IPS-20b (cell line): Measurements from ENCODE around the gene COQ4.

Experiments used
- H3K27ac ChIP-seq: one replicate; pipeline ENCODE4 v1.5.1; 2013; ENCODE audit warnings: low read length
- H3K27me3 ChIP-seq: 2 replicates; pipeline ENCODE4 v1.6.1; 2013; ENCODE audit warnings: mild to moderate bottlenecking, low read length, inconsistent platforms; ENCODE audit not compliant: insufficient read depth
- H3K36me3 ChIP-seq: 2 replicates; pipeline ENCODE4 v1.6.1; 2013; ENCODE audit warnings: low read depth, mild to moderate bottlenecking, inconsistent platforms, low read length, moderate library complexity; ENCODE audit not compliant: insufficient read depth
- H3K4me1 ChIP-seq: 2 replicates; pipeline ENCODE4 v1.6.1; 2013; ENCODE audit warnings: mild to moderate bottlenecking, control low read depth, inconsistent platforms, low read length, moderate library complexity; ENCODE audit not compliant: insufficient read depth
- H3K4me3 ChIP-seq: 2 replicates; pipeline ENCODE4 v1.5.1; 2013; ENCODE audit warnings: mild to moderate bottlenecking, low read length, inconsistent platforms
- H3K9ac ChIP-seq: 2 replicates; pipeline ENCODE4 v1.6.1; 2013; ENCODE audit warnings: low read depth, mild to moderate bottlenecking, inconsistent platforms, low read length, moderate library complexity
- H3K9me3 ChIP-seq: 2 replicates; pipeline ENCODE4 v1.6.1; 2013; ENCODE audit warnings: mild to moderate bottlenecking, low read depth, low read length, inconsistent platforms; ENCODE audit not compliant: insufficient read depth

The COQ4 gene

GRCh38 chr9:128349125-128349524, 26.5 kb downstream of the COQ4 start:
- Histone ChIP-seq H3K27ac (no peak overlapping the region), H3K4me3 (no peak overlapping the region), H3K9ac (no peak overlapping the region), H3K4me1 (no peaks in the 10 kb centered on the region), H3K9me3 (no peaks in the 10 kb centered on the region), H3K36me3 (peaks cover 54% of the 10 kb centered on the region), H3K27me3 (no peaks in the 10 kb centered on the region)

- Histone ChIP-seq H3K36me3 (peaks cover 49% of the 10 kb centered on the region), H3K9me3 (no peaks in the 10 kb centered on the region), H3K9ac (no peak overlapping the region), H3K27me3 (no peaks in the 10 kb centered on the region), H3K27ac (no peak overlapping the region), H3K4me3 (no peak overlapping the region), H3K4me1 (no peaks in the 10 kb centered on the region)
Measured at GRCh38 chr9:128349772-128350171, 27.1 kb downstream of the COQ4 start.

- no peak overlapping the region for H3K27ac ChIP-seq
- H3K36me3 ChIP-seq: peaks cover 4% of the 10 kb centered on the region
- no peaks in the 10 kb centered on the region for H3K27me3 ChIP-seq
- no peak overlapping the region for H3K4me3 ChIP-seq
- H3K9me3 ChIP-seq: no peaks in the 10 kb centered on the region
- H3K4me1 ChIP-seq: no peaks in the 10 kb centered on the region
- no peak overlapping the region for H3K9ac ChIP-seq
Measured at GRCh38 chr9:128355451-128355850, 32.8 kb downstream of the COQ4 start.

- Histone ChIP-seq H3K9me3 (no peaks in the 10 kb centered on the region), H3K4me1 (no peaks in the 10 kb centered on the region), H3K27me3 (peaks cover 23% of the 10 kb centered on the region), H3K36me3 (no peaks in the 10 kb centered on the region; the same call in 1 of the 2 replicates), H3K9ac (no peak overlapping the region), H3K27ac (no peak overlapping the region), H3K4me3 (no peak overlapping the region)
Measured at GRCh38 chr9:128358090-128358489, 35.5 kb downstream of the COQ4 start.

- H3K27ac ChIP-seq: no peak overlapping the region
- H3K4me3 ChIP-seq: no peak overlapping the region
- no peaks in the 10 kb centered on the region; the same call in 1 of the 2 replicates for H3K36me3 ChIP-seq
- peaks cover 31% of the 10 kb centered on the region for H3K27me3 ChIP-seq
- H3K9me3 ChIP-seq: no peaks in the 10 kb centered on the region
- H3K4me1 ChIP-seq: peaks cover 1% of the 10 kb centered on the region; the same call in 1 of the 2 replicates
- H3K9ac ChIP-seq: no peak overlapping the region
Measured at GRCh38 chr9:128358861-128359260, 36.2 kb downstream of the COQ4 start.

- Histone ChIP-seq H3K27ac (no peak overlapping the region), H3K27me3 (peaks cover 49% of the 10 kb centered on the region), H3K36me3 (no peaks in the 10 kb centered on the region; the same call in 1 of the 2 replicates), H3K9ac (no peak overlapping the region), H3K4me3 (no peak overlapping the region), H3K4me1 (peaks cover 14% of the 10 kb centered on the region), H3K9me3 (no peaks in the 10 kb centered on the region)
Measured at GRCh38 chr9:128360826-128361225, 38.2 kb downstream of the COQ4 start.

- Histone ChIP-seq H3K36me3 (no peaks in the 10 kb centered on the region), H3K4me3 (peak overlapping the region; percentile 45; the same call in 1 of the 2 replicates), H3K9me3 (no peaks in the 10 kb centered on the region), H3K27ac (no peak overlapping the region), H3K27me3 (peaks cover 55% of the 10 kb centered on the region), H3K9ac (no peak overlapping the region), H3K4me1 (peaks cover 15% of the 10 kb centered on the region)
Measured at GRCh38 chr9:128361296-128361985, 38.8 kb downstream of the COQ4 start.

GRCh38 chr9:128361986-128362646, 39.5 kb downstream of the COQ4 start:
- H3K4me1 ChIP-seq: peaks cover 15% of the 10 kb centered on the region
- H3K9me3 ChIP-seq: no peaks in the 10 kb centered on the region
- no peak overlapping the region for H3K27ac ChIP-seq
- no peak overlapping the region for H3K9ac ChIP-seq
- peak overlapping the region; percentile 45 for H3K4me3 ChIP-seq
- H3K36me3 ChIP-seq: no peaks in the 10 kb centered on the region
- peaks cover 62% of the 10 kb centered on the region for H3K27me3 ChIP-seq

- Histone ChIP-seq H3K4me3 (no peak overlapping the region), H3K27ac (no peak overlapping the region), H3K9me3 (no peaks in the 10 kb centered on the region), H3K9ac (no peak overlapping the region), H3K36me3 (no peaks in the 10 kb centered on the region), H3K4me1 (peaks cover 15% of the 10 kb centered on the region), H3K27me3 (peaks cover 68% of the 10 kb centered on the region)
Measured at GRCh38 chr9:128362774-128363173, 40.1 kb downstream of the COQ4 start.

GRCh38 chr9:128365525-128365924, 42.9 kb downstream of the COQ4 start:
- H3K9ac ChIP-seq: peak overlapping the region; percentile 65; the same call in 1 of the 2 replicates
- H3K4me1 ChIP-seq: peaks cover 15% of the 10 kb centered on the region
- no peaks in the 10 kb centered on the region for H3K9me3 ChIP-seq
- H3K27ac ChIP-seq: no peak overlapping the region
- H3K36me3 ChIP-seq: no peaks in the 10 kb centered on the region
- peak overlapping the region; percentile 60 for H3K4me3 ChIP-seq
- H3K27me3 ChIP-seq: peaks cover 83% of the 10 kb centered on the region

- no peak overlapping the region for H3K4me3 ChIP-seq
- H3K27ac ChIP-seq: no peak overlapping the region
- peaks cover 17% of the 10 kb centered on the region for H3K4me1 ChIP-seq
- H3K36me3 ChIP-seq: no peaks in the 10 kb centered on the region
- peaks cover 50% of the 10 kb centered on the region for H3K27me3 ChIP-seq
- no peak overlapping the region for H3K9ac ChIP-seq
- H3K9me3 ChIP-seq: no peaks in the 10 kb centered on the region
Measured at GRCh38 chr9:128369024-128369706, 46.5 kb downstream of the COQ4 start.
